Liver (tissue), 3 donors: ENCODE measurements around the gene IRAK1.

ENCODE experiments used
- FOXA1 ChIP-seq: IDR thresholded peaks from 2 replicates; pipeline ENCODE4 v1.6.1; 2016; ENCODE audit warnings: antibody characterized with exemption
- RAD21 ChIP-seq, 2 donors: IDR thresholded peaks; 2 replicates each; pipeline ENCODE4 v1.6.1; 2016; ENCODE audit warnings: antibody characterized with exemption in 2 of 2, mild to moderate bottlenecking in 2 of 2
- RXRA ChIP-seq, 2 donors: IDR thresholded peaks; 2 replicates each; pipeline ENCODE4 v1.6.1; 2017 to 2018; ENCODE audit warnings: antibody characterized with exemption in 2 of 2, mild to moderate bottlenecking in 1 of 2
- SP1 ChIP-seq: IDR thresholded peaks from 2 replicates; pipeline ENCODE4 v1.6.1; 2018; ENCODE audit warnings: antibody characterized with exemption, mild to moderate bottlenecking
- TF ChIP-seq, protein P1 (sequence below): IDR thresholded peaks from 2 replicates; pipeline ENCODE4 v1.6.1; 2016; ENCODE audit warnings: antibody characterized with exemption
- TF ChIP-seq, protein P2 (sequence below): fragments of 150-350 bp; IDR thresholded peaks from 2 replicates; pipeline ENCODE4 v1.5.1; 2017; ENCODE audit warnings: improper control_type of control experiment, low read depth, low read length; ENCODE audit not compliant: missing input control
- donor health status: healthy.
- donor health status: healthy.

DNA sequence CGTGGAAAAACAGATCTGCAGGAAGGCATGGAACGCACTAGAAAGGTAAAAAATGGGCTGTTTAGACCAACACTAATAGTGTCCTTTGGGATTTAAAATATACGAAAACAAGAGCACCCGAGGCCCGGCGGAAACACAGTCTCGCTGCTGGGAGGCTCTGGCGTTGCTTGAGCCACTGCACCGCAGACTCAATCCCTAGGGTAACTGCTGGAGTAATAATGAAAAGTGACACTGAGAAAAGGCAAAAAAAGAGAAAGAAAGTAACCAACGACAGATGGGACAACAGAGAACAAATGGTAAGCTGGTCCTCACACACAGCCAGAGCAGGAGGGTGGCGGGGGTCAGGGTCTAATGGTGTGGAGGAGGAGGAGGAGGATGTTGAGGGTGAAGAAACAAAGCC, 15.4 kb downstream of the IRAK1 start:
- TF ChIP-seq, protein P1, sequence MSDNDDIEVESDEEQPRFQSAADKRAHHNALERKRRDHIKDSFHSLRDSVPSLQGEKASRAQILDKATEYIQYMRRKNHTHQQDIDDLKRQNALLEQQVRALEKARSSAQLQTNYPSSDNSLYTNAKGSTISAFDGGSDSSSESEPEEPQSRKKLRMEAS: no peak
- no peak for TF ChIP-seq RAD21 (IDR thresholded peaks at IDR 0.05)
- TF ChIP-seq, protein P2, sequence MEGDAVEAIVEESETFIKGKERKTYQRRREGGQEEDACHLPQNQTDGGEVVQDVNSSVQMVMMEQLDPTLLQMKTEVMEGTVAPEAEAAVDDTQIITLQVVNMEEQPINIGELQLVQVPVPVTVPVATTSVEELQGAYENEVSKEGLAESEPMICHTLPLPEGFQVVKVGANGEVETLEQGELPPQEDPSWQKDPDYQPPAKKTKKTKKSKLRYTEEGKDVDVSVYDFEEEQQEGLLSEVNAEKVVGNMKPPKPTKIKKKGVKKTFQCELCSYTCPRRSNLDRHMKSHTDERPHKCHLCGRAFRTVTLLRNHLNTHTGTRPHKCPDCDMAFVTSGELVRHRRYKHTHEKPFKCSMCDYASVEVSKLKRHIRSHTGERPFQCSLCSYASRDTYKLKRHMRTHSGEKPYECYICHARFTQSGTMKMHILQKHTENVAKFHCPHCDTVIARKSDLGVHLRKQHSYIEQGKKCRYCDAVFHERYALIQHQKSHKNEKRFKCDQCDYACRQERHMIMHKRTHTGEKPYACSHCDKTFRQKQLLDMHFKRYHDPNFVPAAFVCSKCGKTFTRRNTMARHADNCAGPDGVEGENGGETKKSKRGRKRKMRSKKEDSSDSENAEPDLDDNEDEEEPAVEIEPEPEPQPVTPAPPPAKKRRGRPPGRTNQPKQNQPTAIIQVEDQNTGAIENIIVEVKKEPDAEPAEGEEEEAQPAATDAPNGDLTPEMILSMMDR: no peak
- no peak for TF ChIP-seq SP1
- TF ChIP-seq FOXA1: no peak
- TF ChIP-seq RXRA (IDR thresholded peaks at IDR 0.05): no peak
